ENCODE data around the gene EXOC4. TPM values are rescaled to one million over a fixed set of nuclear protein-coding genes. Genes with fewer than 3 reads are reported as not detected.

EXOC4 gene
- total and polyA plus RNA-seq, 2 donors (not counting 3 experiments of a cell fraction or from before 2014, with no cell fraction given) = 20.3 to 73.1 TPM

DNA sequence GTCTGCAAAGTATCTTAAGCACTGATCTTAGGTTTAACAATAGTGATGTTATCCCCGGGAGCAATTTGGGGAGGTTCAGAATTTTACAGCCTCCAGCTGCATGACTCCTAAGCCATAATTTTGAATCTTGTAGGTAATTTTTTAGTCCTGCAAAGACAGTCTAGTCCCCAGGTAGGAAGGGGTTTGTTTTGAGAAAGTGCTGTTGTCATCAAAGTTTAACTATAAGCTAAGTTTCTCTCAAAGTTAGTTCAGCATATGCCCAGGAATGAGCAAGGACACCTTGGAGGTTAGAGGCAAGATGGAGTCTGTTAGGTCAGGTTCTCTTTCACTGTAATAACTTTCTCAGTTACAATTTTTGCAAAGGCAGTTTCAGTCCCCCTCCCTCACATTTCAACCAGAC lies 795.3 kb downstream of the EXOC4 start:
- Histone ChIP-seq H3K4me2 (ENCODE audit: insufficient read depth, low read length) (no peak overlapping the region), H3K4me3 (replicated peaks in 1 of 3; ENCODE audit: insufficient read depth in 1 of 3, low read depth in 1 of 3, low read length in 3 of 3) (no peak overlapping the region), H3K36me3 (ENCODE audit: control insufficient read depth in 2 of 2, extremely low read depth in 1 of 2, insufficient read depth in 2 of 2, low read length in 2 of 2) (no peaks in the 10 kb centered on the region), H3K9me3 (replicated peaks; ENCODE audit: control insufficient read depth, insufficient read depth, low read length) (no peaks in the 10 kb centered on the region), H4K20me1 (replicated peaks; ENCODE audit: control insufficient read depth, extremely low read depth, insufficient read depth, low read length) (no peaks in the 10 kb centered on the region), H3K9ac (replicated peaks; ENCODE audit: extremely low read depth, insufficient read depth, low read length) (no peak overlapping the region), H3K79me2 (ENCODE audit: control insufficient read depth, insufficient read depth, low read length) (no peaks in the 10 kb centered on the region), H3K9me1 (replicated peaks; ENCODE audit: control insufficient read depth, extremely low read depth, insufficient read depth, low read length) (no peaks in the 10 kb centered on the region), H2AFZ (ENCODE audit: low read depth, low read length) (no peak overlapping the region), H3K4me1 (ENCODE audit: control insufficient read depth, extremely low read depth, insufficient read depth, low read length) (no peaks in the 10 kb centered on the region), H3K27ac (ENCODE audit: insufficient read depth, low read depth, low read length) (no peak overlapping the region), H3K27me3 (ENCODE audit: control insufficient read depth in 2 of 2, insufficient read depth in 2 of 2, low read length in 2 of 2) (no peaks in the 10 kb centered on the region)
- no TSS peak for BruUV-seq (replicated peaks)
- intact Hi-C loops (cut with micrococcal nuclease) = no loop called here
- DNase-seq (ENCODE audit: low read depth, low spot score) = no peak
- dilution Hi-C loops (cut with MboI; ENCODE audit: extremely low pct_ligation_motif_present, low sequenced_read_pairs) = no loop called here
- POLR2A ChIA-PET = no interaction called here
- CTCF ChIA-PET = interaction anchor here (1.5 kb wide), 1 partner anchor 93 kb away, joined by 4 read pairs; no protein-coding TSS in a partner anchor
- TF ChIP-seq POLR2AphosphoS5 (IDR thresholded peaks at IDR 0.05; ENCODE audit: insufficient read depth, low read depth, low read length) (no peak), POLR2A (IDR thresholded peaks at IDR 0.05; ENCODE audit: low read depth, low read length) (no peak), MYC (IDR thresholded peaks at IDR 0.05; ENCODE audit: low read depth, low read length) (no peak), FOS (IDR thresholded peaks at IDR 0.05; ENCODE audit: borderline replicate concordance, insufficient read depth, low read length) (no peak), EZH2 (IDR thresholded peaks at IDR 0.05; ENCODE audit: borderline replicate concordance, low read depth, low read length, severe bottlenecking) (no peak), JUN (IDR thresholded peaks at IDR 0.05; ENCODE audit: borderline replicate concordance, insufficient read depth, insufficient read length, low read depth) (no peak), GATA2 (IDR thresholded peaks at IDR 0.05; ENCODE audit: insufficient read depth, insufficient read length, low read depth, low read length) (no peak)
- TF ChIP-seq, protein P1, sequence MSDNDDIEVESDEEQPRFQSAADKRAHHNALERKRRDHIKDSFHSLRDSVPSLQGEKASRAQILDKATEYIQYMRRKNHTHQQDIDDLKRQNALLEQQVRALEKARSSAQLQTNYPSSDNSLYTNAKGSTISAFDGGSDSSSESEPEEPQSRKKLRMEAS (IDR thresholded peaks at IDR 0.05; ENCODE audit: insufficient read depth, insufficient read length) = no peak
- TF ChIP-seq, protein P2, sequence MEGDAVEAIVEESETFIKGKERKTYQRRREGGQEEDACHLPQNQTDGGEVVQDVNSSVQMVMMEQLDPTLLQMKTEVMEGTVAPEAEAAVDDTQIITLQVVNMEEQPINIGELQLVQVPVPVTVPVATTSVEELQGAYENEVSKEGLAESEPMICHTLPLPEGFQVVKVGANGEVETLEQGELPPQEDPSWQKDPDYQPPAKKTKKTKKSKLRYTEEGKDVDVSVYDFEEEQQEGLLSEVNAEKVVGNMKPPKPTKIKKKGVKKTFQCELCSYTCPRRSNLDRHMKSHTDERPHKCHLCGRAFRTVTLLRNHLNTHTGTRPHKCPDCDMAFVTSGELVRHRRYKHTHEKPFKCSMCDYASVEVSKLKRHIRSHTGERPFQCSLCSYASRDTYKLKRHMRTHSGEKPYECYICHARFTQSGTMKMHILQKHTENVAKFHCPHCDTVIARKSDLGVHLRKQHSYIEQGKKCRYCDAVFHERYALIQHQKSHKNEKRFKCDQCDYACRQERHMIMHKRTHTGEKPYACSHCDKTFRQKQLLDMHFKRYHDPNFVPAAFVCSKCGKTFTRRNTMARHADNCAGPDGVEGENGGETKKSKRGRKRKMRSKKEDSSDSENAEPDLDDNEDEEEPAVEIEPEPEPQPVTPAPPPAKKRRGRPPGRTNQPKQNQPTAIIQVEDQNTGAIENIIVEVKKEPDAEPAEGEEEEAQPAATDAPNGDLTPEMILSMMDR (IDR thresholded peaks at IDR 0.05; ENCODE audit: extremely low read depth in 1 of 2, insufficient read depth in 1 of 2, low read depth in 1 of 2, low read length in 2 of 2) = no peak
- no peak for FAIRE-seq
